RWPE1 (cell line): ENCODE data around the gene PTPRD.

Source experiments
- CTCF ChIA-PET: fragments of 350-600 bp; sonication (Branson Sonifier 250); formaldehyde crosslinking; extraction: SDS; loops from one replicate; lab custom pipeline; 2021; lab: Yijun Ruan, JAX
- POLR2A ChIA-PET: fragments of 400-600 bp; formaldehyde crosslinking; extraction: SDS; loops from one replicate; lab custom pipeline; 2020; ENCODE audit warnings: antibody characterized with exemption; ENCODE audit not compliant: low non-redundant PET; lab: Yijun Ruan, JAX
- DNase-seq: peaks from one replicate; pipeline ENCODE4 v3.0.0; 2012; ENCODE audit warnings: low spot score
- H3K27ac ChIP-seq: fragments of 450-650 bp; 2 replicates; pipeline ENCODE4 v1.5.1; 2017
- TF ChIP-seq, protein P1 (sequence below): fragments of 450-650 bp; conservative IDR thresholded peaks from 2 replicates; pipeline ENCODE4 v1.5.1; 2017; ENCODE audit warnings: low read depth, mild to moderate bottlenecking

PTPRD gene

DNA sequence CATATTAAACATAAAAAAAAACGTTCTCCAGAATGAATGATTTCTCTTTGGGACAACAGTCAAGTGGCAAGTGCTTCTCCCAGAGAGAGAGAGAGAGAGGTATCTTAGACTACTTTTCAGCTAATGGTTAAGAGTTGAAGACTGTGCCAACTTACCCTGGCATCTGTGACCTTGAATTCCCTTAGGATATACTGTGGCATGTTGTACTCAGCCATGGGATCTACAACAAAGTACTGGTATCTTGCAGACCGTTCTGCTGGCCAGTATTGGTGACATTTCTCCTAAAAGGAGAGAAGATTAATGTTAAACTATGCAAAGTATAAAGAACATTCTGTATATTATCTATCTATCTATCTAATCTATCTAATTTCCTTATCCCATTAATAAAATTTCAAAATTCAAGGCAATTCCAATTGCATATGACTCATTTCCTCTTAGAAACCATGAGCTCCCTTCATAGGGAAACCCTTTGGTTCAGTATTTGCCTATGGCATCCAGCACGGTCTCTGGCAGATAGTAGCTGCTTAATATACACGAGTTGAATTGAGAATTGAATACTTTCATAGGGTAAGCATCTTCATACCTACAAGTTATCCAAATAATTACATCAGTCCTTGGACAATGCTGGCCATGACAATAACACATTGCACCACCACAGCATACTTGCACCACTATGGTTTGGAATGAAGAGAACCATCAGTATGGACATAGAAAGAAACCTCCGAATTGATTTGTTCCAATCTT is 2273.9 kb downstream of the PTPRD start:
- DNase-seq: no peak
- TF ChIP-seq, protein P1, sequence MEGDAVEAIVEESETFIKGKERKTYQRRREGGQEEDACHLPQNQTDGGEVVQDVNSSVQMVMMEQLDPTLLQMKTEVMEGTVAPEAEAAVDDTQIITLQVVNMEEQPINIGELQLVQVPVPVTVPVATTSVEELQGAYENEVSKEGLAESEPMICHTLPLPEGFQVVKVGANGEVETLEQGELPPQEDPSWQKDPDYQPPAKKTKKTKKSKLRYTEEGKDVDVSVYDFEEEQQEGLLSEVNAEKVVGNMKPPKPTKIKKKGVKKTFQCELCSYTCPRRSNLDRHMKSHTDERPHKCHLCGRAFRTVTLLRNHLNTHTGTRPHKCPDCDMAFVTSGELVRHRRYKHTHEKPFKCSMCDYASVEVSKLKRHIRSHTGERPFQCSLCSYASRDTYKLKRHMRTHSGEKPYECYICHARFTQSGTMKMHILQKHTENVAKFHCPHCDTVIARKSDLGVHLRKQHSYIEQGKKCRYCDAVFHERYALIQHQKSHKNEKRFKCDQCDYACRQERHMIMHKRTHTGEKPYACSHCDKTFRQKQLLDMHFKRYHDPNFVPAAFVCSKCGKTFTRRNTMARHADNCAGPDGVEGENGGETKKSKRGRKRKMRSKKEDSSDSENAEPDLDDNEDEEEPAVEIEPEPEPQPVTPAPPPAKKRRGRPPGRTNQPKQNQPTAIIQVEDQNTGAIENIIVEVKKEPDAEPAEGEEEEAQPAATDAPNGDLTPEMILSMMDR: no peak
- POLR2A ChIA-PET: no interaction called here
- CTCF ChIA-PET: no interaction called here
- H3K27ac ChIP-seq: no peak overlapping the region

DNA sequence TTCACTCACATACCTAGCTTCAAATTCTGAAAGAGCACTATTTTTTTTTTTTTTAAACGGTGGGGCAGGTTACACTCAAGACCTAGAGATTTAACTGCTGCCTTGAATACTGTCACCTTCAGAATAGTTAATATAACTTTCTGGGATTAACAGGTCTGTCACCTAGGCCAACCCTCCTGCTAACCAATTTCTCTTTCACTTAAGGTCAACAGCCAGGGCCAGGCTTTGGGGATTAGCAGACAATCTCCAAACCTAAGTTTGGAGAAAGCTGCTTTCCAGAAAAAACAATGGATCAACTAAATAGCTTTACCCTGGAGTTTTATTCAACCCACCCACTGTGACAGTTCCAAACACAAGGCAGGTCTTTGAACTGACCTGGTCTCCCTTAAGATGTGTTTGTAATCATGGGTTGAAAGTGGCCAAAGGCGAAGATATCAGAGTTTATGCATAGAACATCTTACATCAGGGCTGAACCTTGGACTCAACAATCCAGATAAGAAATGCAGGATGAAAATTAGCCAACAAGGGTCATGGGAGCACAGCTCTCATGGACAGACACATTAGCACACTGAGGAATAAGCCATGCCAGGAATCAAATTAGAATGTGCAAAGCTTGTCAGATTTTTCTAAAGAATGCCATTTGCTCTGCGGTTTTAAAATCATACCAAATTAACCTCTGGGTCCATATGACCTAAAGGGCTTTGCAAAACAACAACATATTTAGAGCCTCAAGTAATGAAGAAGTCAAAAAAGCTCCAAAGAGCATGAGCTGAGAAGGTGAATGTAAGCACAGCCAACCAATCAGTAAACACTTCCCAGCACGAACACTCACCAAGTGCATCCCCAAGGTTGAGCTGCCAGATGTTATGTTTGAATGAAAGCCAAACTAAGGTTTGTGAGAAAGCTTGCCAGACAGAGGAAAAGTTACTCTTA is 2274.7 kb downstream of the PTPRD start:
- ChIA-PET CTCF (no interaction called here), POLR2A (no interaction called here)
- TF ChIP-seq, protein P1: no peak
- H3K27ac ChIP-seq: no peak overlapping the region
- DNase-seq: no peak

DNA sequence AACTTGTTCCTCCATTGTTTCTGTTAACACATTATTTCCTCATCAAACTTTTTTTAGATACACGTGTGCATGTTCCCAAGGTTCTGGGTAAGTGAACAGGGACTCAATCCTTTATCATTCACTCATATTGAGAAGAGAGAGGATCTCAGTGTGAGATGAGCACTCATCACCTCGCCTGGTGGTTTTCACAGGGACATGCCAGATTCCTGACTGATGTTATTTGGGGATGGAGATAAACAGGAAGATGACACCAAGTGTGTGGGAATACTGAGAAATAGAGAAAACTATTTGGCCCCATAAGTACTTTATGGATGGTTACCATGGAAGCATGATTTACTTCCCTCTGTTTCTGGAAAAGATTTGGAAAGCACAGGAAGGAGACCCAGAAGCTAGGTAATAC is 2279.9 kb downstream of the PTPRD start:
- ChIA-PET CTCF (no interaction called here), POLR2A (no interaction called here)
- DNase-seq: no peak
- no peak overlapping the region for H3K27ac ChIP-seq
- TF ChIP-seq, protein P1: no peak

DNA sequence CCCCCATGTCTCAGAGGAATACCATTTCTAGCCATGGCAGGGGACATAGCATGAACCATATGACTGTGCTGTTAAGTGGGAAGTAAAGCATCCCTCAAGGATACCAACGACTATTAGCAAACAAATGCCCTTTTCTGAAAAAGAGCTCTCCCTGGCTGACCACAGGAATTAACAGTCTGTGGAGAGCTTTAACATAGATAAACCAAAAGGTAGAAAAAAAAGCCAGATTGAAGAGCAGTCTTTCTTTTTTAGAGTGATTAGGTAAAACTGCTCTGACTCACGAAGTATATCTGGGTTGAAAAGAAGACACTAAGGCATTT is 2280.5 kb downstream of the PTPRD start:
- CTCF ChIA-PET: no interaction called here
- no peak for DNase-seq
- POLR2A ChIA-PET: no interaction called here
- TF ChIP-seq, protein P1: no peak
- H3K27ac ChIP-seq: no peak overlapping the region

DNA sequence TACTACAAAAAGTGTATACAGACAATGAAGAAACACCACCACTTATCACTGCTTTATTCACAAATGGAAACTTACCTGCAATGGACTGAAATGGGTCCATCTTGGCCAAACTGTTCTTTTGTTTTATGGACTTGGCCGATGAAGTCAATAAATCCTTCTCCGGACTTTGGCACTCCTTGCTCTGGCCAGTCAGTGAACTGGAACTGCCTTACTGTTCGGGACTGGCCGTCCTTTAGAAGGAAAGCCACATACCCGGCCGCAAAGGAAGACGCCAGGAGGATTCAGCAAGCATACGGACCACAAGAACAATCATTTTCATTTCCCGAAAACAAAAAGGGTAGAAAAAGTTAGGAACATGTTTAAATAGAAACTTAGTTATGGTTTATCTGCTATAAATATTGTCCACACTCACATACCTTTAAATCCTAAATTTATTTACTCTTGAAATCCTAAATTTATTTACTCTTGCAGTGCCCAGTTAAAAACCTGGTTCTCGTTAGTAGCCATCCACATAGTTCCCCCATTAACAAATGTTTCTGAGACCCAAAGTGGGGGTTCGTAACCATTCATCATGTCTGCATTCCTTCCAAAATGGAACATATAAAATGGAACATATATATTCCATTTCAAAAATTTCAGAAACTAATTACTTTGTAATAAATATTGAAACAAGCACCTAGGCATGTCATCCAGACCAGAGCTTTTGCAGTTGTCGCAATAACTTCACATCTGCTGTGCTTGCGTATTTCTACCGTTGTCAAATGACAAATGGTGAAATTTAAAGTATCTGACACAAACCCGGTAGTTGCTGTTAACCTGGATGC is 2281.1 kb downstream of the PTPRD start:
- ChIA-PET CTCF (no interaction called here), POLR2A (no interaction called here)
- TF ChIP-seq, protein P1: no peak

DNA sequence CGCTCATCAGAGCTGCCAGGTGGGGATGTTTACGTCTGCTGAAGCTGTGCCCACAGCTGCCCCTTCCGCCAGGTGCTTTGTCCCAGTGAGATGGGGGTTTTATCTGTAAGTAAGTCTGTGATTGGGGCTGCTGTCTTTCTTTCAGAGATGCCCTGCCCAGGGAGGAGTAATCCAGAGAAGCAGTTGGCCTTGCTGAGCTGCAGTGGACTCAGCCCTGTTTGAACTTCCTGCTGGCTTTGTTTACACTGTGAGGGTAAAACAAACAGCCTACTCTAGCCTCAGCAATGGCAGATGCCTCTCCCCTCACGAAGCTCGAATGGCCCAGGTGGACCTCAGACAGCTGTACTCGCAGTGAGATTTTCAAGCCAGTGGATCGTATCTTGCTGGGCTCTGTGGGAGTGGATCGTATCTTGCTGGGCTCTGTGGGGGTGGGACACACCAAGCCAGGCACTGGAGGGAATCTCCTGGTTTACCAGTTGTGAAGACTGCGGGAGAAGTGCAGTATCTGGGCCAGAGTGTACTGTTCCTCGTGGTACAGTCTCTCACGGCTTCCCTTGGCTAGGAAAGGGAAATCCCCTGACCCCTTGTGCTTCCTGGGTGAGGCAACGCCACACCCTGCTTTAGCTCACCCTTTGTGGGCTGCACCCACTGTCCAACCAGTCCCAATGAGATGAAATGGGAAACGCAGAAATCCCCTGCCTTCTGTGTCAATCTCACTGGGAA is 2283.1 kb downstream of the PTPRD start:
- DNase-seq: no peak
- no peak overlapping the region for H3K27ac ChIP-seq
- ChIA-PET POLR2A (no interaction called here), CTCF (no interaction called here)
- TF ChIP-seq, protein P1: no peak

More for the DNA sequence above, 2281.1 kb downstream of the PTPRD start:
- H3K27ac ChIP-seq: no peak overlapping the region
- DNase-seq: no peak
